ENCODE measurements around the gene OSBP2.

DNA sequence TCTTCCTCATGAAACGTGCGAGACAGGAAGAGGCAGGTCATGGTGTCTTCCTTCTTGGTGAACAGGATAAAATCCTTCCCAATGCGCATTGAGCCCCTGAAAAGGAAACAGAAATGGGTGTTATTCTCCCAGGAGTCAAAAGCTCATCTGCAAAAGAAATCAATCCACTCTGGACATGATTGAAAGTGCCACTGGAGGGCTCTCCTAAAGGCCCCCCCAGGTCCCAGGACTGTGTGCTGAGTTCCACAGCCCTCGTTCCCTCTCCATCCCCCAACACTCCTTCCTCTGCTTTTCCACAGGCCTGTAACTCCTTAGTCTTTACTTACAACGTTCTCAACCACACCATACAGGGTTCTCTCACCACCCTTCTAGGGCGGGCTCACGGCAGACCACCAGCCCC lies 251.7 kb downstream of the OSBP2 start:
- TF ChIP-seq, protein P1, sequence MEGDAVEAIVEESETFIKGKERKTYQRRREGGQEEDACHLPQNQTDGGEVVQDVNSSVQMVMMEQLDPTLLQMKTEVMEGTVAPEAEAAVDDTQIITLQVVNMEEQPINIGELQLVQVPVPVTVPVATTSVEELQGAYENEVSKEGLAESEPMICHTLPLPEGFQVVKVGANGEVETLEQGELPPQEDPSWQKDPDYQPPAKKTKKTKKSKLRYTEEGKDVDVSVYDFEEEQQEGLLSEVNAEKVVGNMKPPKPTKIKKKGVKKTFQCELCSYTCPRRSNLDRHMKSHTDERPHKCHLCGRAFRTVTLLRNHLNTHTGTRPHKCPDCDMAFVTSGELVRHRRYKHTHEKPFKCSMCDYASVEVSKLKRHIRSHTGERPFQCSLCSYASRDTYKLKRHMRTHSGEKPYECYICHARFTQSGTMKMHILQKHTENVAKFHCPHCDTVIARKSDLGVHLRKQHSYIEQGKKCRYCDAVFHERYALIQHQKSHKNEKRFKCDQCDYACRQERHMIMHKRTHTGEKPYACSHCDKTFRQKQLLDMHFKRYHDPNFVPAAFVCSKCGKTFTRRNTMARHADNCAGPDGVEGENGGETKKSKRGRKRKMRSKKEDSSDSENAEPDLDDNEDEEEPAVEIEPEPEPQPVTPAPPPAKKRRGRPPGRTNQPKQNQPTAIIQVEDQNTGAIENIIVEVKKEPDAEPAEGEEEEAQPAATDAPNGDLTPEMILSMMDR (IDR thresholded peaks at IDR 0.05) = no peak
- TF ChIP-seq POLR2A (IDR thresholded peaks at IDR 0.05) = no peak

Data from right lobe of liver (tissue), 4 donors.